Common myeloid progenitor, CD34-positive (primary cell): ENCODE results near the gene DDX60.
A peak's percentile ranks its signal among the peaks of the same experiment; 100 is the strongest.
"Not testable (repeated sequence)": the region's sequence is repeated elsewhere in the genome, so short reads cannot be mapped to it uniquely, and the experiment has no call there.

Experiments
- CTCF ChIA-PET: fragments of 350-600 bp; sonication (Branson Sonifier 250); formaldehyde crosslinking; loops from one replicate; lab custom pipeline; 2021; ENCODE audit warnings: antibody characterized with exemption; lab: Charles Lee
- POLR2A ChIA-PET: fragments of 350-600 bp; sonication (Branson Sonifier 250); formaldehyde crosslinking; loops from one replicate; lab custom pipeline; 2021; ENCODE audit warnings: antibody characterized with exemption; lab: Charles Lee
- DNase-seq, 3 donors: peaks; one replicate each; pipeline versions ENCODE4 v3.0.0 to v3.0.0-alpha.2; 2013
- H3K27ac ChIP-seq, 2 experiments: 1 replicate in 1 of 2; 2 replicates in 1 of 2; pipeline ENCODE4 v1.7.0; 2013; ENCODE audit warnings: inconsistent platforms in 2 of 2, low read length in 2 of 2, mild to moderate bottlenecking in 2 of 2, low read depth in 1 of 2, moderate library complexity in 1 of 2; ENCODE audit not compliant: severe bottlenecking in 2 of 2, insufficient read depth in 1 of 2, poor library complexity in 1 of 2
- H3K27me3 ChIP-seq, 5 experiments: replicated peaks in 2 of 5; 1 replicate in 3 of 5; 2 replicates in 2 of 5; pipeline versions ENCODE4 v1.6.1 to v1.7.0; 2013; ENCODE audit warnings: low read length in 4 of 5, mild to moderate bottlenecking in 2 of 5, moderate library complexity in 2 of 5, inconsistent platforms in 1 of 5; ENCODE audit not compliant: insufficient read depth in 5 of 5, control insufficient read depth in 4 of 5
- H3K36me3 ChIP-seq, 4 experiments: 1 replicate in 2 of 4; 2 replicates in 2 of 4; pipeline versions ENCODE4 v1.6.1 to v1.7.0; 2013; ENCODE audit warnings: low read length in 3 of 4, control low read depth in 1 of 4, mild to moderate bottlenecking in 1 of 4; ENCODE audit not compliant: control insufficient read depth in 4 of 4, insufficient read depth in 4 of 4
- H3K4me1 ChIP-seq, 4 experiments: 1 replicate in 3 of 4; 2 replicates in 1 of 4; pipeline versions ENCODE4 v1.6.1 to v1.7.1; 2013; ENCODE audit warnings: low read length in 3 of 4, mild to moderate bottlenecking in 3 of 4, control low read depth in 1 of 4, inconsistent platforms in 1 of 4, moderate library complexity in 1 of 4; ENCODE audit not compliant: control insufficient read depth in 4 of 4, insufficient read depth in 4 of 4; ENCODE audit errors: control extremely low read depth in 1 of 4
- H3K4me3 ChIP-seq, 7 experiments: 1 replicate in 4 of 7; 2 replicates in 3 of 7; pipeline versions ENCODE4 v1.5.1 to v1.7.0; 2013; ENCODE audit warnings: mild to moderate bottlenecking in 7 of 7, low read length in 6 of 7, moderate library complexity in 6 of 7, inconsistent platforms in 2 of 7, low read depth in 2 of 7, control low read depth in 1 of 7; ENCODE audit not compliant: insufficient read depth in 4 of 7, control insufficient read depth in 1 of 7; ENCODE audit errors: extremely low read depth in 1 of 7
- H3K9me3 ChIP-seq, 5 experiments: 1 replicate in 4 of 5; 2 replicates in 1 of 5; pipeline versions ENCODE4 v1.6.1 to v1.7.1; 2013; ENCODE audit warnings: low read length in 4 of 5, mild to moderate bottlenecking in 2 of 5, inconsistent platforms in 1 of 5, low read depth in 1 of 5, moderate library complexity in 1 of 5; ENCODE audit not compliant: control insufficient read depth in 4 of 5, insufficient read depth in 2 of 5; ENCODE audit errors: control extremely low read depth in 1 of 5
- WGBS: methylation state at CpG from one replicate; pipeline ENCODE4 v1.1.5; 2013; ENCODE audit not compliant: insufficient coverage; 5-methylcytosine and 5-hydroxymethylcytosine counted together

Gene DDX60

GRCh38 chr4:168213511-168213910, 105.0 kb downstream of the DDX60 start:
- CTCF ChIA-PET, H3K27me3 ChIP-seq, H3K27ac ChIP-seq, DNase-seq, POLR2A ChIA-PET, H3K4me3 ChIP-seq, H3K9me3 ChIP-seq, H3K4me1 ChIP-seq: not testable (repeated sequence)
- H3K36me3 ChIP-seq: peaks cover 0 to 18% (median 5%) of the 10 kb centered on the region in 4 experiments

GRCh38 chr4:168212656-168213055, 105.9 kb downstream of the DDX60 start:
- Histone ChIP-seq H3K27me3 (no peaks in the 10 kb centered on the region), H3K27ac (no peak overlapping the region), H3K9me3 (peaks cover 0 to 2% (median 0%) of the 10 kb centered on the region in 5 experiments), H3K4me1 (no peaks in the 10 kb centered on the region), H3K36me3 (peaks cover 0 to 10% (median 3%) of the 10 kb centered on the region in 4 experiments), H3K4me3 (no peak overlapping the region)
- ChIA-PET CTCF (no interaction called here), POLR2A (no interaction called here)
- WGBS: no CpG with 5 or more reads among the region's 3 CpGs
- peak in 2 of 3 donors; percentile 28 to 48 for DNase-seq

- CTCF ChIA-PET: no interaction called here
- POLR2A ChIA-PET: no interaction called here
- WGBS: 100% methylated on average over 1 of the region's 3 CpGs
Measured at GRCh38 chr4:168208957-168209614, 109.5 kb downstream of the DDX60 start.

GRCh38 chr4:168203233-168203911, 115.2 kb downstream of the DDX60 start:
- no peak overlapping the region for H3K4me3 ChIP-seq
- CTCF ChIA-PET: interaction anchor here (1.5 kb wide), 1 partner anchor 23 kb away, joined by 4 read pairs; no protein-coding TSS in a partner anchor
- peaks cover 0 to 1% (median 0%) of the 10 kb centered on the region in 4 experiments for H3K36me3 ChIP-seq
- no peak overlapping the region for H3K27ac ChIP-seq
- WGBS: 94% methylated on average over 4 of the region's 4 CpGs
- peaks cover 0 to 20% (median 13%) of the 10 kb centered on the region in 5 experiments for H3K9me3 ChIP-seq
- peaks cover 0 to 4% (median 0%) of the 10 kb centered on the region in 4 experiments for H3K4me1 ChIP-seq
- DNase-seq: no peak
- no peaks in the 10 kb centered on the region for H3K27me3 ChIP-seq
- POLR2A ChIA-PET: no interaction called here

More at GRCh38 chr4:168208957-168209614, 109.5 kb downstream of the DDX60 start:
- no peaks in the 10 kb centered on the region for H3K27me3 ChIP-seq
- peaks cover 0 to 8% (median 3%) of the 10 kb centered on the region in 5 experiments for H3K9me3 ChIP-seq
- H3K27ac ChIP-seq: no peak overlapping the region
- H3K4me3 ChIP-seq: no peak overlapping the region
- H3K4me1 ChIP-seq: no peaks in the 10 kb centered on the region
- DNase-seq: no peak
- no peaks in the 10 kb centered on the region for H3K36me3 ChIP-seq

GRCh38 chr4:168200685-168201084, 117.9 kb downstream of the DDX60 start:
- H3K9me3 ChIP-seq: peaks cover 0 to 20% (median 13%) of the 10 kb centered on the region in 5 experiments
- peaks cover 0 to 1% (median 0%) of the 10 kb centered on the region in 4 experiments for H3K36me3 ChIP-seq
- H3K4me3 ChIP-seq: no peak overlapping the region
- CTCF ChIA-PET: no interaction called here
- H3K27me3 ChIP-seq: no peaks in the 10 kb centered on the region
- peaks cover 0 to 4% (median 0%) of the 10 kb centered on the region in 4 experiments for H3K4me1 ChIP-seq
- no peak overlapping the region for H3K27ac ChIP-seq
- POLR2A ChIA-PET: no interaction called here
- no CpG with 5 or more reads among the region's 3 CpGs for WGBS
- no peak for DNase-seq

- POLR2A ChIA-PET: no interaction called here
Measured at GRCh38 chr4:168199260-168199957, 119.1 kb downstream of the DDX60 start.

More at GRCh38 chr4:168199260-168199957, 119.1 kb downstream of the DDX60 start:
- peaks cover 0 to 4% (median 0%) of the 10 kb centered on the region in 4 experiments for H3K4me1 ChIP-seq
- no peaks in the 10 kb centered on the region for H3K27me3 ChIP-seq
- peaks cover 0 to 15% (median 13%) of the 10 kb centered on the region in 5 experiments for H3K9me3 ChIP-seq
- WGBS: 51% methylated on average over 2 of the region's 4 CpGs
- CTCF ChIA-PET: interaction anchor here (1.3 kb wide), 1 partner anchor 13 kb away, joined by 5 read pairs; no protein-coding TSS in a partner anchor
- peak in 1 of 3 donors; percentile 27 for DNase-seq
- H3K4me3 ChIP-seq: no peak overlapping the region
- peaks cover 0 to 1% (median 0%) of the 10 kb centered on the region in 4 experiments for H3K36me3 ChIP-seq
- H3K27ac ChIP-seq: no peak overlapping the region
